Activated CD8-positive, alpha-beta memory T cell treated with anti-CD3 and anti-CD28 coated beads for 48 hours (primary cell): ENCODE measurements around the gene GTF3C2.

ENCODE experiments used
- DNase-seq, 3 experiments: peaks; one replicate each; pipeline ENCODE4 v3.0.0-alpha.2; 2020; ENCODE audit warnings: low read depth in 2 of 3, low spot score in 2 of 3

GTF3C2 gene

GRCh38 chr2:27356382-27357181 is at the start of gene GTF3C2:
Gene GTF3C2 (minus strand): TSS chr2:27356764. CDS start chr2:27343554, 13,210 bp downstream.
- DNase-seq = peak; percentile 84 to 87 (median 86)

DNA sequence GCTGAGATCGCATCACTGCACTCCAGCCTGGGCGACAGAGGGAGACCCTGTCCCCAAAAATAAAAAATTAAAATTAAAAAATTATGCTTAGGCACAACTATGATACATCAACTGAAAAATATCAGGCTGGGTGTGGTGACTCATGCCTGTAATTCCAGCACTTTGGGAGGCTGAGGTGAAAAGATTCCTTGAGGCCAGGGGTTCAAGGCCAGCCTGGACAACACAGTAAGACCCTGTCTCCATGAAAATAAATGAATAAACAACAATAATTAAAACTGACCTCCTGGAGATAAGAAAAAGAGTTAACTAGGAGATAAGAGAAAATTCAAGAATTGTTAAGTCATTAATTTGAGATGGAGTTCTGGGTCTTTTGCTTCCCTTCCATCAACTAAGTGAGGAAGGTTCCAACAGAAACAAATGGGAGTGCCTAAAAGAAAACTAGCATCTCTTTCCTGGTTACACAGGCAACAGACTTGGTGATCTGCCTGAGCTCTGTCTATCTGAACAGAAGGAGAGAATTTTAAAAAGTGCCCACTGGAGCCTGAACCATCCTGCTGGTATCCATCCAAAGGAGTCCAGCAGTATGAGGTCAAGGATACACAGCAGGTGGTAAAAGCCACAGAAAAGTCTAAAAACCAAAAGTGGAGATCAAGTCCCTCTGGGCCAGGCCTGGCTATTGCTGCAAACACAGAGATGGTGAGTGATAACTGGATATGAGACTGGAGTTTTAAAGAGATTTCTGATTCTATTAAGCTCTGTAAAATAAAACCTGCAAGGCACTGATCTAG is 44.0 kb upstream of the GTF3C2 start:
- no peak for DNase-seq

DNA sequence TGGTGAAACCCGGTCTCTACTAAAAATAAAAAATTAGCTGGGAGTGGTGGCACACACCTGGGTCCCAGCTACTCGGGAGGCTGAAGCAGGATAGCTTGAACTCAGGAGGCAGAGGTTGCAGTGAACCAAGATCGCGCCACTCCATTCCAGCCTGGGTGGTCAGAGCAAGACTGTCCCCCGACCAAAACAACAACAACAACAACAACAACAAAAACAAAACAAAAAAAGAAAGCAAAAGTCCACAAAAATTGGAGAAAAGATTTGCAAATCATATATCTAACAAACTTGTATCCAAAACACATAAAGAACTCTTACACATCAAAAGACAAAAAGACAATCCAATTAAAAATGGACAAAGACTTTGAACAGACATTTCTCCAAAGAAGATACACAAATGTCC is 42.4 kb upstream of the GTF3C2 start:
- no peak for DNase-seq

DNA sequence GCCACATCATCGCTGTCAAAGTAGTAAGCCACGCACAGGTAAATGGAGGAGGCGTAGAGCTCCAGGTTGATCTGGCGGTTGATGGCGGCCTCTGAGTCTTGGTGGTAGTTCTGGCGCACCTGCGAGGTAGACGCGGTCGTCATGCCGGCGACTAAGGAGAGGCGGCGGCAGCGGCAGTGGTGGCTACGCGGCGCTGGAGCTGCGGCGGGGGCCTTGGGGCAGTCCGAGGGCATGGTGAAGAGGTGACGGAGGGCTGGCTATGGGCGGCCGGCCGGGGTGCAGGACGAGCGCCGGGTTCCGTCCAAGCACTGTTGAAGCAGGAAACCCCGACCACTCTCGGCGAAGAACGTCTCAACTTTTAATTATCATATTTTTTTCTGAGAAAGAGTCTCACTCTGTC is 36.7 kb upstream of the GTF3C2 start:
- DNase-seq = no peak

DNA sequence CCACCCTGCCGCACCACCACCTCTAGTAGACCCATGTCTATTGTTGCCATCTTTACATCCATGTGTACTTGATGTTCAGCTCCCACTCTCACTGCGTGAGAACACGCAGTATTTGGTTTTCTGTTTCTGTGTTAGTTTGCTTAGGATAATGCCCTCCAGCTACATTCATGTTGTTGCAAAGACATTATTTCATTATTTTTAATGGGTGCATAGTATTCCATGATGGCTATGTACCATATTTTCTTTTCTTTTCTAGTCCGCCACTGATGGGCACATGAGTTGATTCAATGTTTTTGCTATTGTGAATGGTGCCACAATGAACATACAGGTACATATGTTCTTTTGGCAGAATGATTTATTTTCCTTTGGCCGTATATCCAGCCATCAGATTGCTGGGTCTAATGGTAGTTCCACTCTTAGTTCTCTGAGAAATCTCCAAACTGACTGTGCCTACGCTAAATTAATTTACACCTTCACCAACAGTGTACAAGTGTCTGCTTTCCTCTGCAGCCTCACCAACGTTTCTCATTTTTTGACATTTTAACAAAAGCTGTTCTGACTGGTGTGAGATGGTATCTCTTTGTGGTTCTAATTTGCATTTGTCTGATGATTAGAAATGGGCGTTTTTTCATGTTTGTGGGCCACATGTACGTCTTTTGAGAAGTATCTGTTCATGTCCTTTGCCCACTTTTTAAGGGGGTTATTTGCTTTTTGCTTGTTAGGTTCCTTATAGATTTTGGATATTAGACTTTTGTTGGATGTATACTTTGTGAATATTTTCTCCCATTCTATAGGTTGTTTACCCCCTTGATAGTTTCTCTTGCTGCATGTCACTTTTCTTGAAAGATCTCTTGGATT is 34.5 kb upstream of the GTF3C2 start:
- DNase-seq = no peak

DNA sequence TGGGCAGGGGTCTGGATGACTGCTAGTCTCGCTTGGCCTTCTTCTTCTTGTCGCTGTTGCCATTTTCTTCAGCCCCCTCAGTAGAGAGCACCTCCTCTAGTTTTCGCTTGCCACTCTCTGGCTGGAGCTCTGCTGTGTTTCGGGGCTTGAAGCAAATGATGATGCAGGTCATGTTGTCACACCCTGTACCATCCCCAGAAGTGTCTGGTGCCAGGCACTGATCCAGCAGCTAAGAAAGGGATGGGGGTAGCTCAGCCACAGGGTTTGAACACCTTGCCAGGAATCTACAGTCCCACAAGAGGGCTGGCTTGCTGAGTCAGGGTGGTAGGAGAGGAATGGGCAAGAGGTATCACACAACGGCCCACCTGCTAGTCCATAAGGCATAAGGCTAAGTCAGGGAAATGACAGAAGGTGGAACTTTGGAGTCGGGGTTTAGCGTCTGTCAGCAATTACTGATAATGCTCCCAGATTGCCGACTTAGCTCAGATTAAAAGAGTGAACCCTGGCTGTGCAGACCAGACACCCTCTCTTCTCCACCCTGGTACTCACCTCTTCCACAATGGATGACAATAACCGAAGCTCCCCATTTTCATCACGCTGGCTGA is 25.1 kb upstream of the GTF3C2 start:
- DNase-seq = no peak

- DNase-seq = peak; percentile 75 to 80 (median 76)
Observed at GRCh38 chr2:27380626-27381545, 24.3 kb upstream of the GTF3C2 start, which contains the start of gene ZNF513. Gene ZNF513 (minus strand): TSS chr2:27380734. CDS start chr2:27380526, 208 bp downstream.

- DNase-seq = no peak
Observed at GRCh38 chr2:27379836-27380625, 23.5 kb upstream of the GTF3C2 start.

DNA sequence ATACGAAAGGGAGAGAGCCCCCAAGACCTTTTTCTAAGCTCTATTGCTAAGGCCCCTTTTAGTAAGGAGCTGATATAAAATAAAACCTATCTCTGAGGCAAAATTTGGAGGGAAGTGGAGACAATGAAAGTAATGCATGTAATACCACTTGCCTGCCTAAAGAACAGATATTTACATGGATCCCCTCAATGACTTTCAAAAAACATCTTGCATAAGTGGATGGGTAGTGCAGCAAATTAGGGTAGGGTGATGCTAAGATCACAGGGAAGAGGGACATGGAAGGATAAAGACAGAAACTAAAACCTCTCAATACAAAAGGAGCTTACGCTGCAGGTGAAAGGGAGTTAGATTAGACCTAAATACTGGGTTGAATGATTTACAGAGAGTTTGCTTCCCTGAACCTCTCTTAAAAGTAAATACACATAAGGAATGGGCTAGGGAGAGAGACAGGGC is 22.8 kb upstream of the GTF3C2 start:
- DNase-seq = no peak

DNA sequence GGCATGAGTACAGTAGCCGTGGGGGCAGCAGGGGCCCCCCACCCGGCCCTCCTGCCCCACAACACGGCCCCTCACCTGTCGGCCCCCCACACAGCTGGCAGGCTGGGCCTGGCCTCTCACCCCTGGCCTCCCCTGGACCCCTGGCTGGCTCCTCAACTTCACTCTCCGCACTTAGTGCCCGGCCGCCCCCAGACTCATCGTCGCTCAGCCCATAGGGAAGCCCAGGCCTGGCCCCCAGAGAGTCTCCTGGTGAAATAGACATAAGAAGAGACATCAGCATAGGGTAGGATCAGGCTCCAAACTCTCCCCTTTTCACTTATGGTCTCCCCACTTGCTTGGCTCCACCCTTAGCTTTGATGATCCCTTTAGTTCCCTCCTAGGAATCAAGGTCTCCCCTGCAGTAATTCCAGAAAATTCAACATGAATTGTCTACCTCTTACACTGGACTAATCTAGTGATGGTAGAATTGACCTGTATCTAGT is 22.3 kb upstream of the GTF3C2 start:
- DNase-seq = no peak

GRCh38 chr2:27378096-27378808 is 21.7 kb upstream of the GTF3C2 start:
- DNase-seq = no peak

GRCh38 chr2:27377618-27378095 is 21.1 kb upstream of the GTF3C2 start:
- no peak for DNase-seq

- DNase-seq = no peak
Observed at GRCh38 chr2:27376866-27377617, 20.5 kb upstream of the GTF3C2 start.

DNA sequence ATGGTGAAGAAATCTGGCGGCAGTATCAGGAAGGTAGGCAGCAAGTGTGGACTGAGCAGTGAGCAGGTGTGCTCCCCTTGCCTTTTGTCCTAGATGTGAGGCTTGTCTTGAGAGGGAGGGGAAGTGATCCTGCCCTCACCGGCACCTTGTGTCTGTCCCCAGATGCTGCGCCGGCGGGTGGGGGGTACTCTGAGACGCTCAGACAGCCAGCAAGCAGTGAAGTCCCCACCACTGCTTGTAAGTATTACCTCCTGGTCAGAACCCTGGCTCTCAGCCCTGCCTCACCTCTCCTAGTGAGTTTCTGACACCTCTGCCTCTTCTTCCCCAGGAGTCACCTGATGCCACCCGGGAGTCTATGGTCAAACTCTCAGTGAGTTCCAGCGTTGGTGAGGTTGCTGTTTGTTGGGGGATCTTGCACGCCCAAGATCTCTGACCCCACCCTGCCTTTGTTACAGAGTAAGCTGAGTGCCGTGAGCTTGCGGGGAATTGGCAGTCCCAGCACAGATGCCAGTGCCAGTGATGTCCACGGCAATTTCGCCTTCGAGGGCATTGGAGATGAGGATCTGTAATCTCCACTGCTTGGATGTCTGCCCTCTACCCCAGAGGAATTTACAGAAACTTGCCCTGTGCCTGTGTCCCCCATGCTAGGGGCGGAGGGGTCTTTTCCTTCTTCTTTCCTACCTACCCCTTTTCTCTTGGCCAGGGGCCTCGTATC is 19.7 kb upstream of the GTF3C2 start:
- DNase-seq = no peak

DNA sequence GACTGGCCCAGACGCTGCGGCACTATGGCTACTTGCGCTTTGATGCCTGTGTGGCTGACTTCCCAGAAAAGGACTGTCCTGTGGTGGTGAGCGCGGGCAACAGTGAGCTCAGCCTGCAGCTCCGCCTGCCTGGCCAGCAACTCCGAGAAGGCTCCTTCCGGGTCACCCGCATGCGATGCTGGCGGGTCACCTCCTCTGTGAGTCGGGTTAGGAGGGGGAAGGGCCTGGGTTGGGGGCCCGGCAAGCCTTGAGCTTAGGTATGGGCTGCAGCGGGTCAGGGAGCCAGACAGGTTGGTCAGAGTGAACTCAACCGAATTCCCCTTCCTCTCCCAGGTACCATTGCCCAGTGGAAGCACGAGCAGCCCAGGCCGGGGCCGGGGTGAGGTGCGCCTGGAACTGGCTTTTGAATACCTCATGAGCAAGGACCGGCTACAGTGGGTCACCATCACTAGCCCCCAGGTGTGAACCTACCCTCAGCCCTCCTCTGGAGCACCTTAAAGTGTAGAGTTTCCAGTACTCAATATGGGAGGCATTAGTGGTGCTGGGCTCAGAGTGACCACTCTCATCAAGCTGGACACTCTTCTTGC is 19.0 kb upstream of the GTF3C2 start:
- DNase-seq = no peak

GRCh38 chr2:27373567-27373966 is 17.0 kb upstream of the GTF3C2 start:
- no peak for DNase-seq
